T47D (cell line): ENCODE data around the gene RHBDD2.
"Not testable (repeated sequence)": the region's sequence is repeated elsewhere in the genome, so short reads cannot be mapped to it uniquely, and the experiment has no call there.

Experiments
- DNase-seq, 2 experiments: peaks; one replicate each; pipeline versions ENCODE4 v3.0.0 to v3.0.0-alpha.2; 2011 to 2012; ENCODE audit warnings: low read depth in 1 of 2, low spot score in 1 of 2
- JUND ChIP-seq: IDR thresholded peaks from 2 replicates; pipeline ENCODE4 v1.6.1; 2012; ENCODE audit warnings: low read depth
- in situ Hi-C: cut with HindIII; loops from 2 replicates; pipeline ENCODE4 v1.10.0; 2016; ENCODE audit warnings: low sequenced_read_pairs, low pct_unique_long_range_greater_than_20kb

Gene RHBDD2

DNA sequence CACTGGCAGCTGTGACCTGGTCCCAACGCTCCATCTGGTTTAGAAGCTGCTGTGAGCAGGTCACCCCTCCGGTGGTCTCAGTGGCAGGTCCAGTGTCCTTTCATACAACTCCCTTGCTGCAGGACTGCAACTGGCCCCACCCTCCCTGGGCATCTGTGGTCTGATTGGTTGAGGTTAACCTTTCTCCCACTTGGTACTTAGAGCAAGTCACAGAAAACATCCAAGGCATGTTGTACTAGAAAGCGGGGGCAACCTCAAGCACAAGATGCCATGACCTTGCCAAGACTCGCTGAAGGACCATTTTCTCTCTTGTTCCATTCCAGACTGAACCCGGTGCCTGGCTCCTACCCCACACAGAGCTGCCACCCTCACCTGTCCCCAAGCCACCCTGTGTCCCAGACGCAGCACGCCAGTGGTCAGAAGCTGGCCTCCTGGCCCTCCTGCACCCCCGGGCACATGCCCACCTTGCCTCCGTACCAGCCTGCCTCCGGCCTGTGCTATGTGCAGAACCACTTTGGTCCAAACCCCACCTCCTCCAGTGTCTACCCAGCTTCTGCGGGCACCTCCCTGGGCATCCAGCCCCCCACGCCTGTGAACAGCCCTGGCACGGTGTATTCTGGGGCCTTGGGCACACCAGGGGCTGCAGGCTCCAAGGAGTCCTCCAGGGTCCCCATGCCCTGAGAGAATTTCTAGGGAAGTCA, 9.0 kb downstream of the RHBDD2 start:
- DNase-seq = no peak
- in situ Hi-C loops = no loop called here
- TF ChIP-seq JUND = no peak

DNA sequence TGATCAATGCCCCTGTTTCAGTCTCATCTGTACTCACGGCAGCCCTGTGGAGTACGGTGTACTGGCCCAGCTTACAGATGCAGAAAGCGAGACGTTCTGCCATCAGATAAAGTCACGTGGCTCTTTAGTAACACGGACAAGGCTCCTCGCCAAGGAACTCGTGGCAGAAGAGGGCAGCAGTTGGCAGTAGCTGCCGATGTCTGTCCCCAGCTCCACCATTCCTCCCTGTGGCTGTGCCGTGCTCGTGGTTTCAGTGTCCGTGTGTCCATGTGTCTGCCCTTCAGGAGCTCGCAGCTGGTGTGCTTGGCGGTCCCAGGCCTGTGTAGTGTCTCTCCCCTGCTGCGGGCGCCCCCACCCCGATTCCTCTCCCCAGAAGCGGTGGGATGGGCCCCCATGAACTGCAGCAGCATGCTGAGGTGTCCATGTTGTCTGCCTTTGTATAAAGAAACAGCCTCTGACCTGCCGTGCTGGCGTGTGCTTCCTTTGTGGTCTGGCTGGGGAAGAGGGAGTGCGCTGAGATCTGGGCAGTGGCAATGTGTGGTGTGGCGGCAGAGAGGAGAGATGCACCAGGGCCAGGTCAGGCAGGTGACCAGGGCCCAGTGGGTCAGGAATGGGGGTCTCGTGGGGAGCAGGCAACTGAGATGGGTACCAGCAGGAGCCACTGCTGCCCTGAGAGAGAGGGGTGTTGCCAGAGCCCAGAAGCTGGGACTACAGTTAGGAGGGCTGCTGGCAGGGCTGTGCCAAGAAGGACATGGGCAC, 9.8 kb downstream of the RHBDD2 start:
- in situ Hi-C loops = no loop called here
- no peak for TF ChIP-seq JUND
- DNase-seq = no peak

DNA sequence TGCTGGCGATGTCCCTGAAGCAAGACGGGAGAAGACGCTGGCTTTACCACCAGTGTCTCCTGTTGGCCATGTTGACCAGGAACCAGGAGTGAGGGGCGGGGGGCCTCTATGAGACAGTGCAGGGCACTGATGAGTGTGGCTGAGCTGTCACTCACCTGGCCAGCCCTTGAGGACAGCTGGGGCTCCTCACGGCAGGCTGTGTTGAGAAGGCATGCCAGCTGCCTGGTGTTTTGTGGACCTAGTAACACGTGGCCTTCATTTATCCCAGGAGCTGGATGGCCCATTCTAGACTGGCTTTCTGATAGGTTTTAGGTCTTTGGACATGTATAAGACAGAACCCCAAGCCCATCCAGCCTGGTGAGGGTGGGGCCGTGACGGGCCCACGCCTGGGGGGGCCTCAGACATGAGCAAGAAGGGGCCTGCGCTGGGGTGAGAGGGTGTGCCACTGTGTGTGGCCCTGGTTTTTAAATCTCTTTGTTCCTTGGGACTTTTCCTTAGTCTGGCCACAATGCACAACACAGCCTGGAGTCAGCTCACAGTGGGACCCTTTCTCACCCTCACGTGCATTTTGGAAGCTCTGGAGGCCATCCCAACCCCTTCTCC, 10.5 kb downstream of the RHBDD2 start:
- TF ChIP-seq JUND = no peak
- in situ Hi-C loops = no loop called here
- DNase-seq = no peak

GRCh38 chr7:75889826-75890225, 11.0 kb downstream of the RHBDD2 start:
- in situ Hi-C loops = no loop called here
- no peak for TF ChIP-seq JUND
- DNase-seq = no peak

DNA sequence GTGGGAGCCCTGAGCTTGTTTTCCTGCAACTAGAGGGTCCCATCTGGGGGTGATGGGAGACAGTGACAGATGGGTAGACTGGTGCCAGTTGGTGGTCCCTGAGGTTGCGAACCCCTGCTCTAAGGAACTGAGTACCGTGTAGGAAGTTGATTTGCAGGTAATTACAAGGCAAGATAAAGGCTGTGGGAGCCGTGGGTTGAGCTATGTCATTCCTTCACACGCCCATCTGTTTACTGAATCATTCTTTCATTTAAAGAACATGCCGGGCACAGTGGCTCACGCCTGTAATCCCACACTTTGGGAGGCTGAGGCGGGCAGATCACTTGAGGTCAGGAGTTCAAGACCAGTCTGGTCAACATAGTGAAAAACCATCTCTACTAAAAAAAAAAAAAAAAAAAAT, 12.4 kb downstream of the RHBDD2 start:
- in situ Hi-C loops, DNase-seq: not testable (repeated sequence)

GRCh38 chr7:75891815-75892411, 13.1 kb downstream of the RHBDD2 start:
- TF ChIP-seq JUND = no peak
- no peak for DNase-seq
- in situ Hi-C loops = no loop called here

DNA sequence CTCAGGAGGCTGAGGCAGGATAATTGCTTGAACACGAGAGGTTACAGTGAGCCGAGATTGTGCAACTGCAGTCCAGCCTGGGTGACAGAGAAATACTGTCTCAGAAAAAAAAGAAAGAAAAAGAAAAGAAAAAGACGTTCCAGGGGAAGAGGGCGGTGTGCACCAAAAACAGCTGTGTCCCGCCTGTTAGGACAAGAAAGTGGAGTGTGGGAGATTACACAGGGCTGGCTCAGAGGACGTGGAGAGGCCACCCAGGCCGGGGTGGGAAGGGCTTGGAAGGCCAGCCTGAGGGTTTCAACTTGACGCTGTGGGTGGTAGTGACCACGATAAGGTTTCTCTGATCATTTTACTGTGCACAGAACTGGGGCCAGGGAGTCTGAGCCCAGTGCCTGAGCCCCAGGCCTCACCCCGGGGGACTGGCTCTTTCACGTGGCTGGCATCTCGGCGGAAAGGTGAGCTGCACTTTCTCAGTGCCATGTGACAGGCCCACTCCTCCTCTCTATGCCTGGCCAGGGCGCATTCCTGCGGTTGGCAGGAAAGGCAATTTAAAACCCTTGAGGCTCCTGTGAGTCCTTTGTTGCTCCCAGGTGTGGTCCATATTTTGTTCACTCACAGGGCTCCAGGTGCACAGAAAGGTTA, 13.9 kb downstream of the RHBDD2 start:
- DNase-seq = peak; percentile 43 to 91

DNA sequence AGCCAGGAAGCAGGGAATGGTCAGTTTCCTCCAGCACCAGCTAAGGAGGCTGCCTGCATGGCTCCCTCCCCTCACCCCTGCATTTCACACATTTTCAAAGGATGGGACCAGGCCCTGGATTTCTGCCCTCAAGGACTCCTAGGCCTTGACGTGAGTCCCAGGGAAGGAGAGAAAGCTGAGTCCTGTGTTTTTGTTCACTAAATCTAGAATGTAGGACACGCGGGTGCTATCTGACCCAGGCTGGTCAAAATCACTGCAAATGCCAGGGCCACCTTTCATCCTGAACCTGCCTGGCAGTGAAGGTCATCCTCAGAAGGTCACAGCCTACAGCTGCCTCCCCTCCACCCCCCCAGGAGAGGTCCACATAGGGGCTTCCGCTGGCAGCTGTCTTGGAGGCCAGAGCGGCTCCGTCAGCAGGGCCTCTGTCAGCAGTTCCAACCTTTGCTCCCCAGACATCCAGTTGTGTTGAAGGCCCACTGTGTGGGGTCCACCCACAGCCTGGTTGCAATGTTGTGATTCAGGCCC, 18.0 kb downstream of the RHBDD2 start:
- DNase-seq = no peak
- in situ Hi-C loops = no loop called here

More for the DNA sequence above, 13.9 kb downstream of the RHBDD2 start:
- no peak for TF ChIP-seq JUND
- in situ Hi-C loops = no loop called here

DNA sequence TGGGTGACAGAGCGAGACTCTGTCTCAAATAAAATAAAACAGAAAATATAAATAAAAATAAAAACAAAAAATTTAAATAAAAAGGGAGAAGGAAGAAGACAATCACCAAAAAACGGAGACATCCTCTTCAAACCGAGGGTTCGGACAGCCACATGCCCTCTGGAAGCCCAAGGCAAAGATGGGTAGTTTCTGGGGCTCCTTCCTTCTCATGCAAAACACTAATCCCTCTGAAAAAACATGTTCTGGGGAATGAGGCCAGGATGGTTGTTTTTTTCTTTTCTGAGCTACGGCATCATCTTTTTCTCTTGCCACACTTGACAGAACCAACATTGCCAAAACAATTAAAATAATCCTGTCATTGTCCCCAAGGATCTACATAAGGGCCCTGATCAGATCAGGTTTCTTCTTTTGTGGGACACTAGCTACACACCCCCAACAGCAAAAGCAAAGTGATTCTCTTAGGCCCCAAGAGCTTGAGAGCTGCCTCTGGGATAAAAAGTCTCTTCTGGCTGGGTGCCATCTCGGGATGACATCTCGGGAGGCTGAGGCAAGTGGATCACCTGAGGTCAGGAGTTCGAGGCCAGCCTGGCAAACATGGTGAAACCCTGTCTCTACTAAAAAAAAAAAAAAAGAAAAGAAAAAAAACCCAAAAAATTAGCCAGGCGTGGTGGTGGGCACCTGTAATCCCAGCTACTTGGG, 21.9 kb downstream of the RHBDD2 start:
- in situ Hi-C loops = no loop called here
- no peak for DNase-seq
- TF ChIP-seq JUND = no peak

More for the DNA sequence above, 18.0 kb downstream of the RHBDD2 start:
- no peak for TF ChIP-seq JUND

GRCh38 chr7:75905785-75906604, 27.2 kb downstream of the RHBDD2 start:
- in situ Hi-C loops = no loop called here
- DNase-seq = no peak
- no peak for TF ChIP-seq JUND
